Neuronal stem cell (in vitro differentiated cells): ENCODE measurements around the gene KIAA1143.
A peak's percentile ranks its signal among the peaks of the same experiment; 100 is the strongest.

Experiments
- DNase-seq: peaks from one replicate; pipeline ENCODE4 v3.0.0-alpha.2; 2013; ENCODE audit warnings: low spot score
- H2AFZ ChIP-seq: one replicate; pipeline ENCODE4 v1.6.1; 2013; ENCODE audit warnings: mild to moderate bottlenecking, low read length, inconsistent platforms
- H2AK5ac ChIP-seq: 2 replicates; pipeline ENCODE4 v1.6.1; 2013; ENCODE audit warnings: low read depth, mild to moderate bottlenecking, inconsistent platforms, low read length, moderate library complexity, mixed read lengths
- H2BK120ac ChIP-seq: 2 replicates; pipeline ENCODE4 v1.6.1; 2013; ENCODE audit warnings: low read depth, mild to moderate bottlenecking, inconsistent platforms, low read length, moderate library complexity, mixed read lengths
- H2BK12ac ChIP-seq: one replicate; pipeline ENCODE4 v1.6.1; 2013; ENCODE audit warnings: low read length, inconsistent platforms
- H2BK15ac ChIP-seq: 2 replicates; pipeline ENCODE4 v1.6.1; 2013; ENCODE audit warnings: mild to moderate bottlenecking, low read length, inconsistent platforms, mixed read lengths
- H2BK5ac ChIP-seq: one replicate; pipeline ENCODE4 v1.6.1; 2013; ENCODE audit warnings: inconsistent platforms, mild to moderate bottlenecking, low read length, moderate library complexity
- H3K14ac ChIP-seq: one replicate; pipeline ENCODE4 v1.6.1; 2013; ENCODE audit warnings: low read length, inconsistent platforms
- H3K18ac ChIP-seq: 2 replicates; pipeline ENCODE4 v1.6.1; 2013; ENCODE audit warnings: low read length, inconsistent platforms
- H3K23ac ChIP-seq: 2 replicates; pipeline ENCODE4 v1.6.1; 2013; ENCODE audit warnings: low read depth, mild to moderate bottlenecking, mixed read lengths, low read length, inconsistent platforms; ENCODE audit not compliant: poor library complexity
- H3K27ac ChIP-seq: replicated peaks from 3 replicates; pipeline ENCODE4 v1.5.1; 2013; ENCODE audit warnings: low read length, inconsistent platforms
- H3K27me3 ChIP-seq, 3 experiments: 2 replicates each; pipeline ENCODE4 v1.6.1; 2013; ENCODE audit warnings: low read length in 3 of 3, mild to moderate bottlenecking in 2 of 3, inconsistent platforms in 1 of 3, low read depth in 1 of 3, mixed read lengths in 1 of 3, moderate library complexity in 1 of 3; ENCODE audit not compliant: control insufficient read depth in 3 of 3, insufficient read depth in 3 of 3
- H3K36me3 ChIP-seq, 2 donors: replicated peaks in 1 of 2; 2 replicates each; pipeline ENCODE4 v1.6.1; 2013; ENCODE audit warnings: low read length in 2 of 2; ENCODE audit not compliant: control insufficient read depth in 2 of 2, insufficient read depth in 2 of 2
- H3K4ac ChIP-seq: 2 replicates; pipeline ENCODE4 v1.6.1; 2013; ENCODE audit warnings: inconsistent platforms, mild to moderate bottlenecking, low read length, moderate library complexity
- H3K4me1 ChIP-seq, 2 donors: 1 replicate in 1 of 2; 2 replicates in 1 of 2; pipeline ENCODE4 v1.6.1; 2013; ENCODE audit warnings: low read length in 2 of 2, low read depth in 1 of 2; ENCODE audit not compliant: control insufficient read depth in 2 of 2, insufficient read depth in 1 of 2
- H3K4me2 ChIP-seq: one replicate; pipeline ENCODE4 v1.6.1; 2013; ENCODE audit warnings: mild to moderate bottlenecking, low read length, inconsistent platforms; ENCODE audit not compliant: insufficient read depth, poor library complexity, severe bottlenecking
- H3K4me3 ChIP-seq, 2 donors: 2 replicates each; pipeline ENCODE4 v1.5.1; 2013; ENCODE audit warnings: low read length in 2 of 2, mild to moderate bottlenecking in 2 of 2, inconsistent platforms in 1 of 2, moderate library complexity in 1 of 2
- H3K79me1 ChIP-seq: one replicate; pipeline ENCODE4 v1.6.1; 2013; ENCODE audit warnings: low read depth, mild to moderate bottlenecking, inconsistent platforms, low read length, moderate library complexity
- H3K9ac ChIP-seq: one replicate; pipeline ENCODE4 v1.6.1; 2013; ENCODE audit warnings: mild to moderate bottlenecking, low read depth, low read length, inconsistent platforms; ENCODE audit not compliant: poor library complexity
- H3K9me3 ChIP-seq, 2 donors: replicated peaks in 1 of 2; 2 replicates each; pipeline versions ENCODE3 to v1.6.1; 2013; ENCODE audit warnings: low read length in 2 of 2, mild to moderate bottlenecking in 2 of 2, inconsistent platforms in 1 of 2, low read depth in 1 of 2, mixed read lengths in 1 of 2, moderate library complexity in 1 of 2; ENCODE audit not compliant: control insufficient read depth in 2 of 2, insufficient read depth in 1 of 2
- H4K8ac ChIP-seq: one replicate; pipeline ENCODE4 v1.6.1; 2013; ENCODE audit warnings: low read depth, mild to moderate bottlenecking, inconsistent platforms, low read length, moderate library complexity
- H4K91ac ChIP-seq: one replicate; pipeline ENCODE4 v1.6.1; 2013; ENCODE audit warnings: low read length, low read depth, mild to moderate bottlenecking, inconsistent platforms; ENCODE audit not compliant: poor library complexity
- WGBS, 2 donors: extraction: QIAGEN DNeasy Blood & Tissue Kit; methylation state at CpG; one replicate each; pipeline ENCODE4 v1.1.7; 2013; ENCODE audit warnings: missing lambda C conversion rate in 2 of 2, mixed read lengths in 1 of 2; ENCODE audit not compliant: insufficient read length in 2 of 2, insufficient replicate concordance in 1 of 2; ENCODE audit errors: extremely low coverage in 2 of 2; 5-methylcytosine and 5-hydroxymethylcytosine counted together

Gene KIAA1143

GRCh38 chr3:44712455-44713075 lies 48.9 kb downstream of the KIAA1143 start, which contains the start of gene ZNF502:
Gene ZNF502, plus strand, starts transcription at chr3:44712660. Its CDS starts 7,602 bp downstream, at chr3:44720262.
- Histone ChIP-seq H3K27ac (no peak within 1 kb of the TSS), H2AFZ (peak within 1 kb of the TSS; percentile 96)

More at GRCh38 chr3:44712455-44713075, 48.9 kb downstream of the KIAA1143 start, which contains the start of gene ZNF502:
- Histone ChIP-seq H4K91ac (no peak within 1 kb of the TSS), H3K27me3 (no peaks in the 10 kb centered on the region), H3K4me3 (peak within 1 kb of the TSS; percentile 60 to 91), H3K4ac (no peak within 1 kb of the TSS), H3K9ac (peak within 1 kb of the TSS; percentile 92), H2BK5ac (no peak within 1 kb of the TSS), H3K4me2 (peak within 1 kb of the TSS; percentile 66), H3K36me3 (peaks cover 0 to 13% of the 10 kb centered on the region in 2 donors), H4K8ac (peak within 1 kb of the TSS; percentile 52), H2BK15ac (no peak within 1 kb of the TSS), H3K79me1 (no peaks in the 10 kb centered on the region), H2AK5ac (no peak within 1 kb of the TSS), H3K4me1 (peaks cover 1 to 2% of the 10 kb centered on the region in 2 donors), H3K23ac (peak within 1 kb of the TSS; percentile 76), H2BK120ac (no peak within 1 kb of the TSS), H3K14ac (no peak within 1 kb of the TSS), H2BK12ac (no peak within 1 kb of the TSS), H3K18ac (peak within 1 kb of the TSS; percentile 83), H3K9me3 (peaks cover 11 to 49% of the 10 kb centered on the region in 2 donors)
- no CpG with 5 or more reads among the region's 36 CpGs for whole genome bisulfite sequencing, 2 donors
- DNase-seq, result peak; percentile 62
